ENCODE results near the gene CNGA2. TPM values are rescaled to one million over a fixed set of nuclear protein-coding genes. Genes with fewer than 3 reads are reported as not detected.

The CNGA2 gene
- total RNA-seq, 3 donors from 2014 or later = not detected

DNA sequence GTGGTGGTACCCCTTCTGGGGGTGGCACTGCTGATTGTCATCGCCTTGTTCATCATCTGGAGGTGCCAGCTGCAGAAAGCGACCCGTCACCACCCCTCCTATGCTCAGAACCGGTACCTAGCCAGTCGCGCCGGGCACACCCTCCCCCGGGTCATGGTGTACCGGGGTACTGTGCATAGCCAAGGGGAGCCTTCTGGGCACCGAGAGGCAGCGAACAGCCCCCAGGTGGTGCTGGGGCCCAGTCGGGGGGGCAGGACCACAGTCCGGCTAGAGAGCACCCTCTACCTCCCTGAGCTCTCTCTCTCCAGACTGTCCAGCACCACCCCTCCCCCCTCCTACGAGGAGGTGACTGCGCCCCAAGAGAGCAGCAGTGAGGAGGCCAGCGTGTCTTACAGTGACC is 34.0 kb upstream of the CNGA2 start:
- H3K4me1 ChIP-seq (ENCODE audit: low read depth) = no peaks in the 10 kb centered on the region
- no peaks in the 10 kb centered on the region for H3K9me3 ChIP-seq
- no peak for ATAC-seq
- TF ChIP-seq CTCF (IDR thresholded peaks at IDR 0.05) = no peak
- no peak for DNase-seq
- no peaks in the 10 kb centered on the region for H3K36me3 ChIP-seq (ENCODE audit: low read depth)
- no peak overlapping the region for H3K4me3 ChIP-seq
- intact Hi-C loops (cut with DNase I, micrococcal nuclease) = no loop called here

GRCh38 chrX:151701071-151701470 is 33.5 kb upstream of the CNGA2 start:
- H3K9me3 ChIP-seq = no peaks in the 10 kb centered on the region
- no peak overlapping the region for H3K4me3 ChIP-seq
- intact Hi-C loops (cut with DNase I, micrococcal nuclease) = no loop called here
- no peak for DNase-seq
- TF ChIP-seq CTCF (IDR thresholded peaks at IDR 0.05) = no peak
- no peak for ATAC-seq
- H3K36me3 ChIP-seq (ENCODE audit: low read depth) = no peaks in the 10 kb centered on the region
- H3K4me1 ChIP-seq (ENCODE audit: low read depth) = no peaks in the 10 kb centered on the region

GRCh38 chrX:151701531-151701930 is 33.0 kb upstream of the CNGA2 start:
- intact Hi-C loops (cut with DNase I, micrococcal nuclease) = no loop called here
- TF ChIP-seq CTCF (IDR thresholded peaks at IDR 0.05) = no peak
- DNase-seq = no peak
- no peaks in the 10 kb centered on the region for H3K36me3 ChIP-seq (ENCODE audit: low read depth)
- ATAC-seq = no peak
- H3K9me3 ChIP-seq = no peaks in the 10 kb centered on the region
- no peaks in the 10 kb centered on the region for H3K4me1 ChIP-seq (ENCODE audit: low read depth)
- no peak overlapping the region for H3K4me3 ChIP-seq

GRCh38 chrX:151702026-151702714 is 32.4 kb upstream of the CNGA2 start:
- H3K36me3 ChIP-seq (ENCODE audit: low read depth) = no peaks in the 10 kb centered on the region
- no peaks in the 10 kb centered on the region for H3K4me1 ChIP-seq (ENCODE audit: low read depth)
- no peaks in the 10 kb centered on the region for H3K9me3 ChIP-seq
- intact Hi-C loops (cut with DNase I, micrococcal nuclease) = no loop called here
- H3K4me3 ChIP-seq = no peak overlapping the region
- no peak for TF ChIP-seq CTCF (IDR thresholded peaks at IDR 0.05)
- DNase-seq (no peak), ATAC-seq (no peak)

DNA sequence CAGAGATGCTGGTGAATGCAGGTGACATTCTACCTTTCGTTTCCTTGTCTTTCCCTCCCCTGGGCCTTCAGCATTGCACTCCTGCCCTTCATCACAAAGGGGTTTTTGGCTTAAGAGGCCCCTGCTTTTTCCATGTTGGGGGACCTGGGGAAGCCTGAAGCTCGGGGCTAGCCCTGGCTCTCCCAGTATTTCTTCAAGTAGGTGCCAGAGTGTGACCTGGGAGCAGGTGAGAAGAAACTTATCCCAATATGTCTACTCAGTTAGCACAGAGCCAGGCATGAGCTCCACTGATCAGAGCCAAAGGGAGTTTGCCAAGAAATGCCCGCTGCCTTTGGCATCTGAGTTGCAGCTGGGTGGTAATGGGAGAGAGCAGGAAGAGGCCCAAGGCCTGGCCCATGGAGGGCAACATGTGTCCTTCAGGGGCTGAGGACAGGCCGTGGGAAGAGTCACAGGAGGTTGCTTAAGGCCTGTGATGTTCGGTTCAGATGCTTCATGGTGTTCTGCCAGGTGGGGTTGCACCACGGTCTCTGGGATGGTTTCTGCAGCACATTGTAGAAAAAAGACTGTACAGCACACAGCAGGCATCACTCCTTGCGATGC is 31.7 kb upstream of the CNGA2 start:
- intact Hi-C loops (cut with DNase I, micrococcal nuclease) = no loop called here
- no peaks in the 10 kb centered on the region for H3K36me3 ChIP-seq (ENCODE audit: low read depth)
- ATAC-seq (no peak), DNase-seq (no peak)
- TF ChIP-seq CTCF (IDR thresholded peaks at IDR 0.05) = no peak
- H3K4me1 ChIP-seq (ENCODE audit: low read depth) = no peaks in the 10 kb centered on the region
- no peaks in the 10 kb centered on the region for H3K9me3 ChIP-seq
- H3K4me3 ChIP-seq = no peak overlapping the region
